Activated T-cell treated with anti-CD3 and anti-CD28 coated beads for 1 hour (primary cell): ENCODE measurements around the gene KIF26B.
"Not testable (repeated sequence)": the region's sequence is repeated elsewhere in the genome, so short reads cannot be mapped to it uniquely, and the experiment has no call there.

ENCODE experiments used
- DNase-seq: peaks from one replicate; pipeline ENCODE4 v3.0.0-alpha.2; 2020; ENCODE audit warnings: low read depth

Gene KIF26B

DNA sequence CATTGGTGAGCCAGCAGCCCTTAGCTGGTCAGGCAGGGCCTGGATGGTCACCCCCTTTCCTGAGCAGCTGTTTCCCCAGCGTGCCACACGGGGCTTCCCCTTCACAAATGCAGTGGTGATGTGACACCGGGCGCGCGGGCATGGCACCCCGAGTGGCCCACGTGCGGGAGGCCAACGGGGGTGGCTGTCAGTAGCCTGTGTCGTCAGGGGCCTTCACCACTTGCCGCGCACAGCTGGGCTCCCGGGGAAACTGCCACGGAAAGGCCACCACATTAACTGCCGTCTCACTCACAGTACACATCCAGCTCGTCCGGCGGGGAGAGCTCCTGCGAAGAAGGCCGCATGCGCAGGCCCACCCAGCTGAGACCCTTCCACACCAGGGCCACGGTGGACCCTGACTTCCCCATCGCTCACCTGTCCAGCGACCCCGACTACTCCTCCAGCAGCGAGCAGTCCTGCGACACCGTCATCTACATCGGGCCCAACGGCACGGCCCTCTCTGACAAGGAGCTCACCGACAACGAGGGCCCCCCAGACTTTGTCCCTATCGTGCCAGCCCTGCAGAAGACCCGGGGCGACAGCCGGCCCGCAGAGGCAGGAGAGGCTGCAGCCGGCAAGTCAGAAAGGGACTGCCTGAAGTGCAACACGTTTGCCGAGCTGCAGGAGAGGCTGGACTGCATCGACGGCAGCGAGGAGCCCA lies 530.5 kb downstream of the KIF26B start:
- DNase-seq: no peak

- DNase-seq: no peak
Observed at GRCh38 chr1:245686006-245686405, 531.2 kb downstream of the KIF26B start.

- no peak for DNase-seq
Observed at GRCh38 chr1:245686446-245687030, 531.8 kb downstream of the KIF26B start.

- DNase-seq: no peak
Observed at GRCh38 chr1:245687152-245687635, 532.4 kb downstream of the KIF26B start.

DNA sequence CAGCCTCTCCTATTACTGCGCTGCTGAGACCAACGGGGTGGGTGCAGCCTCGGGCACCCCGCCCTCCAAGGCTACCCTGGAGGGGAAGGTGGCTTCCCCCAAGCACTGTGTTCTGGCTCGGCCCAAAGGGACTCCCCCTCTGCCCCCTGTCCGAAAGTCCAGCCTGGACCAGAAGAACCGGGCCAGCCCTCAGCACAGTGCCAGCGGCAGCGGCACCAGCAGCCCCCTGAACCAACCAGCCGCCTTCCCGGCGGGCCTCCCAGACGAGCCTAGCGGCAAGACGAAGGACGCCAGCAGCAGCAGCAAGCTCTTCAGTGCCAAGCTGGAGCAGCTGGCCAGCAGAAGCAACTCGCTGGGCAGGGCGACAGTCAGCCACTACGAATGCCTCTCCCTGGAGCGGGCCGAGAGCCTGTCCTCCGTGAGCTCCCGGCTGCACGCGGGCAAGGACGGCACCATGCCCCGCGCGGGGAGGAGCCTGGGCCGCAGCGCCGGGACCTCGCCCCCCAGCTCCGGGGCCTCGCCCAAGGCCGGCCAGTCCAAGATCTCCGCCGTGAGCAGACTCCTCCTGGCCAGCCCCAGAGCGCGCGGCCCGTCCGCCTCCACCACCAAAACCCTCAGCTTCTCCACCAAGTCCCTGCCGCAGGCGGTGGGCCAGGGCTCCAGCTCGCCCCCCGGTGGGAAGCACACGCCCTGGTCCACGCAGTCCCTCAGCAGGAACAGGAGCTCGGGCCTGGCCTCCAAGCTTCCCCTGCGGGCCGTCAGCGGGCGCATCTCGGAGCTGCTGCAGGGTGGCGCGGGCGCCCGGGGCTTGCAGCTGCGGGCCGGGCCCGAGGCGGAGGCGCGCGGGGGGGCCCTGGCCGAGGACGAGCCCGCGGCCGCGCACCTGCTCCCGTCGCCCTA lies 533.1 kb downstream of the KIF26B start:
- DNase-seq: no peak

DNA sequence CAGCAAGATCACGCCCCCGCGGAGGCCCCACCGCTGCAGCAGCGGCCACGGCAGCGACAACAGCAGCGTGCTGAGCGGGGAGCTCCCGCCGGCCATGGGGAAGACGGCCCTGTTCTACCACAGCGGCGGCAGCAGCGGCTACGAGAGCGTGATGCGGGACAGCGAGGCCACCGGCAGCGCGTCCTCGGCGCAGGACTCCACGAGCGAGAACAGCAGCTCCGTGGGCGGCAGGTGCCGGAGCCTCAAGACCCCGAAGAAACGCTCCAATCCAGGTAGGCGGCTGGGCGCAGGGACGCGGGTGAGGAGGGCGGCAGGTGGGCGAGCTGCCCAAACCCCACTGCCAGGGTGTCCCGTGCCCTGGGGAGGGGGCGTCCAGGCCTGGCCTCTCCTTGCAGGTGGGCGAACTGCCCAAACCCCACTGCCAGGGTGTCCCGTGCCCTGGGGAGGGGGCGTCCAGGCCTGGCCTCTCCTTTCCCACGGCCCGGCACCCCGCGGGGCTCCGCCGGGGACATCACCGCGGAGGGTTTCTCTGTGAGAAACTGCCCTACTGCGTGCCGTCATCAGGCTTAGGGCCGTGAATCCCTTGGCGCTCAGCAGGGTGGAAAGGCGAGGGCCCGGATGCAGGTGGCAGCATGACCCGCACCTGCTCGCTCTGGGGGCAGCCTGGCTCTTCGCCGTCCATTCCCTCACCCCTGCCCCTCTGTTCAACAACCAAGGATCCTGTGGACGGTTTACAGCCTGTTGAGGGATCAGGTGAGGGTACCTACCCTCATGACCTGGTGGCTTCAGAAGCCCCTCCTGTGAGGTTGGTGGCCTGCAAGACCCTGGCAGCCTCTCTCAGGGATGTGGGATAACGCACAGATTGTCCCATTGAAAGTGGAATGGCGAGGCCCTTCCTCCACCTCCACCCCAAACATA lies 534.0 kb downstream of the KIF26B start:
- no peak for DNase-seq

DNA sequence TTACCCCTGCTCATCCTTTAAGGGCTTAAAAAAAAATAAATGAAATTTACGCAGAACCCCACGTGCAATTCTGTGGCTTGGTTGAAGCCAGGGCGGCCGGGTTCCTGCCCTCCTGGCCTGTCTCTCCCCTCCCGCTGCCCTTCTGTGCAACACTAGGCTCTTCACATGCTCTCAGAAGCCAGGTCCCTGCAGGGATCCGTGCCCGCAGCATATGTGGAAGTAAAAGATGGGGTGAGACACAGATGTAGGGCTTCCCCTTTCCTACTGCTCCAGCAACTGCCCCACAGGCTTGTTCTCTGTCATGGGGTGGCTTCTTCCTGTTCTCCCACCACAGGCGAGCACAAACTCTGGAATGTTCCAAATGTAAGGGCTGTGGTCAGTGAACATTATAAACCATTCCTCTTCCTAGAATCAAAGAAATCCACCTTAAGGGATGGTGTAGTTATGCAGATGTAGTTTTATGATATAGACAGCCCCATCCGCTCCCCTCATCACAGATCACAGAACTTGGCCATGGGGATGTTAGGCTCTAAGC lies 535.4 kb downstream of the KIF26B start:
- DNase-seq: no peak

DNA sequence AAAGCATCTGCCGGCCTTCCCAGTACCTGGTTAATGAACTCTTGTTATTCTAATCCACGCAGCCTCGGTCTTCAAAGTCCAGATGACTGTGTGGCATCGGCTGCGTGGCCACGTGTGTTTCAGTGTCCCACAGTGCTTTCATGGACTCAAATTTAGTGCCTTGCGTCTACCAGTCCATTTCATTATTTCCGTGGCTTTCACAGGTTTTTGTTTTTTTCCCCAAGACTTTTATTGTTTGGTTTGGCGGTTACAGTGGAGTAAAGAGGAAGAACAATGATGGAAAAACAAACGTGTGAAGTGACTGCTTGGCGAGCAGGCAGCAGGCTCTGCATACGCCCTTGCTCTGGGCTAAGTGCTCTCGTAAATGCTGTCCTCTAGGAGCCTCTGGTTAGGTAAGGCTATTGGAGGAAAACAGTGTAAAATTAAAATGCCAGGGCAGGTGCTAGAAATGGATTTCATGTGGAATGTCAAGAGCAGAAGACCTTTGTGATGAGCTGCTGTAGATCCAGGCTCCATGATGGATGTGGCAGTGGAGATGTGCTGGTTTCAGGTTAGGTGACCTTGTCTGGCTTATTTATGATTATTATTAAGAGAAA lies 536.3 kb downstream of the KIF26B start:
- DNase-seq: no peak

- DNase-seq: no peak
Observed at GRCh38 chr1:245691897-245692296, 537.1 kb downstream of the KIF26B start.

DNA sequence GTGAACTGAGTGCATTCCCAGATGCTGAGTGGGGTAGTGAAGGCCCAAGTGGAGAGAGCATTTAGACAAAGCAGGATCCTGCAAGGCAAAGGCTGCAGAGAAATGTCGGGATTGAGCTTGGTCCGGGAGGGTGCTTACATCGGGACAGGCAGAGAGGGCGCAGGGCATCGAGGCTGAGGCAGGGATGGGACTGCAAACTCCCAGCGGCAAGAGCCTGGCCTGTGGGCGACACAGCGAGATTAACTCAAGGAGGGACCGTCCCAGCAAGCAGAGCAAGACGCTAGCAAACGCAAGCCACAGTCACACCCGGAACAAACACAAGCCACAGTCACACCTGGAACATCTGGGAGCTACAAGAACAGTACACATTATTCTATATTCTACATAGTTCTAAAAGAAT lies 537.5 kb downstream of the KIF26B start:
- no peak for DNase-seq

DNA sequence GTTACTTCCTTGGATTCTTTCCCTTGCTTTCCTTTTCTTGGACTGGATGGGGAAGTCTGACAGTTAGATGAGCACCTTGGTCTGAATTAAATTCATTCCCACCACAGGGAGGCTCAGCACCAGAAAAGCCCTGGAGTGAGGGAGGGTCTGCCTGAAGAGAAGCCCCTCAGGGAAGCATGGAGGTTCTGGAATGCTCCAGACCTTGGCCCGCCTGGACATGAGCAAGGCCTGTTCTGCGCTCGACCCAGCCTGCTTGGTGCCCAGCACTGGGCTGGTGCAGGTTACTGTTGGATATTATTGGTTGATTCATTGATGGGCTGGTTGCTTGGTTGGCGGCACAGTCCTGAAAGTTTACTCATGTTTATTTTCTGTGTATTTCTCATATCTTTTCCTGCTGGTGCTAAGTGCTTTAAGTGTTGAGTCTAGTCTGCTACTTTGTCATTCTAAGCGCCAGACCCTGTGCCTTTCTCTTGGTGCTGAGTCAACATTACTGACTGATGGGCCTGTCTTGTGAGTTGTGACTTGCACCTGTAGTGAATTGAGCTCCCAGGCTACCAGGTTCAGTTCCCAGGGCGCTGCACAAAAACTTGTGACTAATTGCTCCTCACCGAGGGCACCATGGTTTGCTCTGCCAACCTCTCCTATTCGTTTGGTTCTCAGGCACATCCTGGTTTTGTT lies 538.5 kb downstream of the KIF26B start:
- DNase-seq: no peak

DNA sequence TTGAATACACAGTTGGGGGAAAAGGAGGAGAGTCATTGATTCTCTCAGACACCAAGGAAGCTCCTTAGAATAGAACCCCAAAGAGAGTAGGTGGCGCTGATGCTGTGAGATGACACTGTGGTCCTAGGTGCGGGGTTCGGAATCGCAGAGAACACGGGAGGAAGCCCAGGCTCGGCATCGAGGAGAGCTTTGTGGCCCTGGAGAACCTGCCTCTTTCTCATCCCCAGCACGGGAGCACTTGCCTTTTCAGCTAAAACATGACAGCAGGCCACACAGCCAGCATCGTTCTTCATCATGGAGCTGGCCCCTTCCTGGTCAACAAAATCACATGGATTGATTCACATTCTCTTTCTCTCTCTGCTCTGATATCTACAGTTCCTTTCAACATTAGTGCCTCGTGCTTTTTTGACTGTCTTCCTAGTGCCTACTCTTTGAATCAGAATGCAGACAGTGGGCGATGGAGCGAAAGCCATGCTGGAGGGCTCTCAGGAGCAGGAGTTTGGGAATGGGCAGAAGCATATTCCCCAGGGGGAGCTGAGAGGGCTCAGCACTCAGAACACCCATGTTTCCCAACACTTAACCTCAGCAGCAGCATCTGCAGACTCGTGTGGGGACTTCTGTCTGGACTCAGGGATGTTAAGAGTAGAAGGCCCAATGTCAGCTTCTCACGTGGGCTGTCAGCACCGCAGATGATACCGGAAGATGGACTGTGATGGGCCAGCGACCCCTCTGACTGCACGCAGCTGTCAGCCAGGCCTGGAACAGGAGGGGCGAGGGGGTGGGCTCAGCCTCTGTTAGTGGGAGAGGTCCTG lies 539.4 kb downstream of the KIF26B start:
- DNase-seq: no peak

- DNase-seq: no peak
Observed at GRCh38 chr1:245694753-245695195, 540.0 kb downstream of the KIF26B start.

DNA sequence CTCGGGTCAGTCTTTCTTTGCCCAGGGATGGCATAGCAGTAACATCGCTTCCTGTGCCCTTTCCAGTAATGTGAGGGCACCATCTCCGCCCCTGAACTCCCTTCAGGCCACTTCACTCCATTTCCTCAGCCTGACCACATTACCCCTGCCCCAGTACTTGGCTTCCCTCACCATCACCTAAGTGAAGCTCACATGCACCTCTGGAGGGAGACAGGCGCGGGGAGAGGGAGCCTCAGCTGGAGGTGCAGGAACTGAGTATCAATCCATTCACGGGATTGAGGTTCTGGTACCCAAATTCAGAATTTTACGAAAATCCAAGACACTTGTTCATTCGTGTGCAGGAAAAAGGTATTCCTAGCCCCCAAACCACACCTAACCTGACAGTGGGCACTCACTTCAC lies 540.4 kb downstream of the KIF26B start:
- no peak for DNase-seq

DNA sequence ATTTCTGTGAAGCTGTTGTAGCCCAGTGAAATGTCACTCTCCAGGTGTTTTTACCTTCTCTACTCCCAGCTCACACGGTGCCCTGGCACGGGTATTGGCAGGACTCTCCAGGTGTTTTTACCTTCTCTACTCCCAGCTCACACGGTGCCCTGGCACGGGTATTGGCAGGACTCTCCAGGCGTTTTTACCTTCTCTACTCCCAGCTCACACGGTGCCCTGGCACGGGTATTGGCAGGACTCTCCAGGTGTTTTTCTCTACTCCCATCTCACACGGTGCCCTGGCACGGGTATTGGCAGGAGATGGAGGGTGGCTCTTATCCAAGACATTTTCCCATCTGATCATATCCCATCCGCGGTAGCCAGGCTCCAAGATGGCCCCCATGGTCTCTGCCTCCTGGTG lies 540.9 kb downstream of the KIF26B start:
- DNase-seq: not testable (repeated sequence)

DNA sequence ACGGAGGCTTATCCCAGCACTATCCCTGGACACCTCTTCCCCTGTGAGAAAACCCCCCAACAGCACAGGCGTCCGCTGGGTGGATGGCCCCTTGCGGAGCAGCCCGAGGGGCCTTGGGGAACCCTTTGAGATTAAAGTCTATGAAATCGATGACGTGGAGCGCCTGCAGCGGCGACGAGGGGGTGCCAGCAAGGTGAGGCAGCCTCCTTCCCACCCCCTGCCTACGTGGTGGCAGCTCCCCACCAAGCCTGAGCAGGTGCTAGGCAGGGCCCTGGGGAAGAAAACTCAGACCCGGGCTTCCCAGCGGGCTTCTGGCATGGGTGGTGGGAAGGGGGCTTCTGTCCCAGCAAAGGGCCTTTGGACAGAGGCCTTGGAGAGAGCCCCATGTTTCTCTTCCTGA lies 543.3 kb downstream of the KIF26B start:
- DNase-seq: no peak

- DNase-seq: no peak
Observed at GRCh38 chr1:245698860-245699259, 544.1 kb downstream of the KIF26B start.

DNA sequence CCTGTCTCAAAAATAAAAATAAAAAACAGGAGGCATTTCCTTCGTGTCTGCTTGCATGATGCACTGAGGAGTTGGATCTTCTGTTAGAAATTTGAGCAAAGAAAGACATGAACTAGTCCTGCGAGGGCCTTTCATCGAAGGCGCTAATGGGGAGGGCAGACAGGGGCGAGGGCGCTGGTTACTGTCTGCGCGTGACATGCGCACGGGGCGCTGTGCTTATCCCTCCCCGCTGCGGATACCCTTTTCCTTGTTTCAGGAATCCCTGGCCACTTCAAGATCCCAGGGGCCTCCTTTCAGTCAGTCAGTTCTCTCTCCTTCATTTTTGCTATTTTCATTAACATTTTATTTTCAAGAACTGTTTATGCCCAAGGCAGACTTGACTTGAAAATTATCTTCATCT lies 545.8 kb downstream of the KIF26B start:
- no peak for DNase-seq

DNA sequence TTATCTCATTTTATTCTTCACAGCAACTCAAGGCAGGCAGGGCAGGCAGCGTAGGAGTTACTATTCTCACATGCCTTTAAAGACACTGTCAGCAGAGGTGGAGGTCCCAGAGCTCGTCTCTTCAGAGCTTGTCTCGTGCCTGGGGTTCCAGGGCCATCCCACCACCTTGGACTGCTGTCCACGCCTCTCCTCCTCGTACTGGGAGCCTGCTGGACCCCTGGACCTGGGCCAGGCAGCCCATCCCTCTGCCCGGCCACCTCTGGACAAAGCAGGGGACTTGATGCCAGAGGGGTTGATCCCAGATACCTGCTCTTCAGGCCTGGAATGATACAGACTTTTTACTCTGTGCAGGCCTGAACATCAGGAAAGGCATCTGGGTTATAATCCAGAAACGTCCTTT lies 546.8 kb downstream of the KIF26B start:
- no peak for DNase-seq

DNA sequence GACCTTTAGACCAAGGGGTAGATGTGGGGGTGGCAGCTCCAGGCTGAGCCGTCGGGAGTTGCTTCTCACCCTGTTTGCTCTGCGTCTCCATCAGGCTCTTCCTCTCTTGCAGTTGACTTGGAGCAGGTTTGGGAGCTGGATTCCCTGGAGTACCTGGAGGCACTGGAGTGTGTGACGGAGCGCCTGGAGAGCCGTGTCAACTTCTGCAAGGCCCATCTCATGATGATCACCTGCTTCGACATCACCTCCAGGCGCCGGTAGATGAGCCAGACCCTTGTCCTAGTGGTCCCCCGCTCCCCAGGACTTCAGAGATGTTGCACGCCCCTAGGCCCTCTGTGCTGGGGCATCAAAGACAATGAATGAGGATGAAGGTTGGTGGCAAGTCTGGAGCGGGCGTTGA lies 547.6 kb downstream of the KIF26B start:
- no peak for DNase-seq
